HL-60/S4 treated with retinoic acid at 250 ng/mL for 4 days and 3 days (cell line): Measurements from ENCODE around the gene ELFN2.
"Not testable (repeated sequence)": the region's sequence is repeated elsewhere in the genome, so short reads cannot be mapped to it uniquely, and the experiment has no call there.

ENCODE experiments used
- in situ Hi-C: fragments of 300-500 bp; cut with MboI; formaldehyde crosslinking; loops from 2 replicates; pipeline ENCODE4 v1.7.0; 2022; ENCODE audit warnings: low sequenced_read_pairs

ELFN2 gene

DNA sequence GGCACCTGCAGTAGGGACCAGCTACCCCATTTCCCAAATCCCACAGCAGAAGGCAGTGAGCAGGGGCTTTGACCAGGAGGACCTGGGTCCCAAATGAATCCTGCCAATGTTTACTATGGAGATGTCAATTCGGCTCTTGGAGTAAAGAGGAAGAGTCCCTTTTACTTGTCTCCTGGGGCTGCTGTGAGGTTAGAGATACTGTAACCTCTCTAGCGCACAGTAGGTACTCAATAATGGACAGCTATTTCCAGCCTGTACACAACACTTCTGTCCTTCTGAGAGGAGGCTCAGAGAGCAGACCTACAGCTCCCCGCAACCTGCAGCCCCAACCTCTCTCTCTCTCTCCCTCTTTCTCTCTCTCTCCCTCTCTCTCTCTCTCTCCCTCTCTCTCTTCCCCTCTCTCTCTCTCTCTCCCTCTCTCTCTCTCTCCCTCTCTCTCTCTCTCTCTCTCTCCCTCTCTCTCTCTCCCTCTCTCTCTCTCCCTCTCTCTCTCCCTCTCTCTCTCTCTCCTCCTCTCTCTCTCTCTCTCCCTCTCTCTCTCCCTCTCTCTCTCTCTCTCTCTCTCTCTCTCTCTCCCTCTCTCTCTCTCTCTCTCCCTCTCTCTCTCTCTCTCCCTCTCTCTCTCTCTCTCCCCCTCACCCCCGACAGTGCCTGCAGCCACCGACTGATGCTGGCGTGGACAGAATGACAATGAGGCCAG is 98.6 kb downstream of the ELFN2 start:
- in situ Hi-C loops = not testable (repeated sequence)

DNA sequence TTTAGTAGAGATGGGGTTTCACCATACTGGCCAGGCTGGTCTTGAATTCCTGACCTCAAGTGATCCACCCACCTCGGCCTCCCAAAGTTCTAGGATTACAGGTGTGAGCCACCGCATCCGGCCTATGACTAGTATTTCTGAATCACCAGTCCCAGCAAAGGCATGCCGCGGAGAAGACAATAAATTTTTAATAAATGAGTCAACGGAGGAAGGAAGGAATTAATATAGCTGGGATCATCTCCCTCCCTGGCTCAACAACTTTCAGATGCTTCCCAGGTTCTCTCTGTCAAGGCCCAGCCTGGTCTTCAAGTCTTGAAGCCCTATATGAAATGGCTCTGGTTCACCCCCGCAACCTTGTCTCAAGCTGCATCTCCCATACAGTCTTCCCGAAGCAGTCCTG is 99.3 kb downstream of the ELFN2 start:
- in situ Hi-C loops = no loop called here

DNA sequence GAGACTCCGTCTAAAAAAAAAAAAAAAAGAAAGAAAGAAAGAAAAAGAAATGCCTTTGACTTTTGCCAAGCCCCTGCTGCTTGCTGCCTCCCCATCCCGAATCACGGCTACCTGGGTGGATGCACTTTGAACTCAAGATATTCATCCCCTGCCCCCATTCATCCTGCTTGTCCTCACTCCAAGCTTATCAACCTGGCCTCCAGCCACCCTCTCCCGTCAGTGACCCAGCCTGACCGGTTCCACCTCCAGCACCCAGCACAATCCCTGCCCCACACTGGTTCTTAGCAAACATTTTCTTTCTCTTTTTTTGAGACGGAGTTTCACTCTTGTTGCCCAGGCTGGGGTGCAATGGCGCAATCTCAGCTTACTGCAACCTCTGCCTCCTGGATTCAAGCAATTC is 100.6 kb downstream of the ELFN2 start:
- in situ Hi-C loops = no loop called here

DNA sequence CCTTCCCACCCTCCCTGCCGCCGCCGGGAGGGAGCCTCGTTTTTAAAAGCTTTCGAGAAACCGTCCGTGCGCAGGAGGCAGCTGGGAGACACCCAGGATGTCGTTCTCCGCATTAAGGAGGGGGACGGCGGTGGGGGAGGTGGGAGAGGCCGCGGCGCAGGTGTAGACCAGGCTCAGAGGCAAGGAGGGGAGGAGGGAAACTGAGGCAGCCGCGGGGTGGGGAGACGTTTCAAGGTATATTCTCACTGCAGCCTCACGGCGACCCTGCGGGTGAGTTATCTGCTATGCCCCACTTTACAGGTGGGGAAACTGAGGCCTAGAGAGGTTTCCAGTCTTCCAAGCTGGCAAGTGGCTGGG is 102.3 kb downstream of the ELFN2 start:
- in situ Hi-C loops = no loop called here

DNA sequence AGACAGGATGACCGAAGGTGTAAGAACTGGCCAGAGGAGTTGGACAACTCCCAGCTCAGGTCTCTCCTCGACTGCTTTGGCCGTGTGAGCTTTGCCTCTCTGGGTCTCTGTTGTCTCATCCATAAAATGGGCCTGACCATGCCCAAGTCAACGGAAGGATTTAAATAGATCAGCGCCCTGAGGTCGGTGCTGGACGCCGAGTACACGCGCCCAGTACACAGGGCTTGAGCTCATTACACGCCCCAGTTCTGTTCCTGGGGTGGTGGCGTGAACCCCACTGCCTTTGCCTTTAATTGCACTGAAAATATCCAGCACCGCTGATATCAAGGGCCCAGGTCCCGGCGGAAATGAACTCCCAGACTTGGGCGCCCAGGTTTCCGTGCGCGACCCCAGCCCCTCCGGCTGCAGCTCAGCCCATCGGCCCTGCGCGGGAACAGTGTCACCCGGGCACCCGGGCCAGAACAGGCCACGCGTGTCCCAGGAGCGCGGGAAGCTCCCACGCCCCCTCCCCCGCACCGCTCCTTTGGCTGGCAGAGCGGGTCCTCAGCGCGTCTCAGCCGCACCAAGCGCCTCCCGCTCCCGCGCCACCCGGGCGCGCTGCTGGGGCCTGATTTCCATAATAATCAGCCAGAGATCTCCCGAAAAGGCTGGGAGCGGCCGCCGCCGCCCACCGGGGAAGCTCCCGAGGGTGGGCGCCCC is 102.8 kb downstream of the ELFN2 start:
- in situ Hi-C loops = loop anchor here (5.0 kb wide), 1 partner anchor 133 kb away; no protein-coding TSS in a partner anchor

DNA sequence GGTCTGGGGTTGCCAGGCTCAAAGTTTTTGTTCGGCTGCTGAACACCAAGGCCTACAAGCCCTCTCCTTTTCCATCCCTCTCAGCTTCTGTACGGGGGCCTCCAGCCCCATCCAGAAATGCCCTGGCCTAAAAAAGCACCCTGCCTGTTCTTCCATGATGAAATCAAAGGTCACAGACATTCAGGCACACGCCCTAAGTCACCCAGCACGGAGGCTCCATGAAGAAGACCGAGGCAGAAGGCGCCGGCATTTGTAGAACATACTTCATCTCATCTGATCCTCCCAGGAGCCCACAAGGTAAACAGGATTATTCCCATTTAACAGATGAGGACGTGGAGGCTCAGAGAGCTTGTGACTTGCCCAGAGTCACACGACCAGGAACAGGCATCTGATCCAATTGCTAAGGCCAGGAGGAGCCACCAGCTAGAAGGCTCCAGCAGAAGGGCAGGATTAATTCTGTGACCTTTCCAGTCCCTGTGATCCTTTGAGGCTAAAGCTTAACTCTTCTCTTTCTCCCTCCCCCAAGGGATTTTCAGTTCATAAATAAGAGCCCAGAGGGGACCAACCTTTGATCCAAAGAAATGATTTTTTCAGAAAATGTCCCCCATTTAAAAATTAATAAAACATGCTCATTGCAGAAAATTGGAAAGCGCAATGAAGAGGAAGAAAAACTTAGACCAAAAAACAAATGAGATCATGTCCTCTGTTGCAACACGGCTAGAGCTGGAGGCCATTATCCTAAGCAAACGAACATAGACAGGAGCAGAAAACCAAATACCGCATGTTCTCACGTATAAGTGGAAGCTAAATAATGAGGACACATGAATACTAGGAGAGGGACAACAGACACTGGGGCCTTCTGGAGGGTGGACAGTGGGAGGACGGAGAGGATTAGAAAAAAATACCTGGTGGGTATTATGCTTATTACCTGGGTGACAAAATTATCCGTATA is 106.3 kb downstream of the ELFN2 start:
- in situ Hi-C loops = loop anchor here (5.0 kb wide), 1 partner anchor 136 kb away; no protein-coding TSS in a partner anchor

DNA sequence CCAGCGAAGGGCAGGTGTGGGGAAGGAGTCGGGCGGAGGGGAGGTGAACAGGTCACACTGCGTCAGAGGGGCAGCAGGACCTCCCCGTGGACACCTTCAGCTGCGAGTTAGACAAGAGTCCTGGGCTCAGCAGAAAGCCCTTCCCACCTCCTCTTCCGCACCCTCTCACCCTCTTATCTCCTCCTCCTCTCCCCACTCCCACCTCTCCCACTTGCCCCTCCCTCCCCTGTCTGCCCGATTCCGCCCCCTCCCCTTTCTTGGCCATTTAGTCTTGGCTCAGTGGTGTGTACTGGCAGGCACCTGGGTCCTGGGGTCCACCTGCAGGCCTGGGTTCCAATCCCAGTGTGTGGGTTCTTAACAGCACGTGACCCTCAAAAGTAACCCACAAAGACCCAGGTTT is 107.8 kb downstream of the ELFN2 start:
- in situ Hi-C loops = loop anchor here (10.0 kb wide), 1 partner anchor 115 kb away; no protein-coding TSS in a partner anchor

DNA sequence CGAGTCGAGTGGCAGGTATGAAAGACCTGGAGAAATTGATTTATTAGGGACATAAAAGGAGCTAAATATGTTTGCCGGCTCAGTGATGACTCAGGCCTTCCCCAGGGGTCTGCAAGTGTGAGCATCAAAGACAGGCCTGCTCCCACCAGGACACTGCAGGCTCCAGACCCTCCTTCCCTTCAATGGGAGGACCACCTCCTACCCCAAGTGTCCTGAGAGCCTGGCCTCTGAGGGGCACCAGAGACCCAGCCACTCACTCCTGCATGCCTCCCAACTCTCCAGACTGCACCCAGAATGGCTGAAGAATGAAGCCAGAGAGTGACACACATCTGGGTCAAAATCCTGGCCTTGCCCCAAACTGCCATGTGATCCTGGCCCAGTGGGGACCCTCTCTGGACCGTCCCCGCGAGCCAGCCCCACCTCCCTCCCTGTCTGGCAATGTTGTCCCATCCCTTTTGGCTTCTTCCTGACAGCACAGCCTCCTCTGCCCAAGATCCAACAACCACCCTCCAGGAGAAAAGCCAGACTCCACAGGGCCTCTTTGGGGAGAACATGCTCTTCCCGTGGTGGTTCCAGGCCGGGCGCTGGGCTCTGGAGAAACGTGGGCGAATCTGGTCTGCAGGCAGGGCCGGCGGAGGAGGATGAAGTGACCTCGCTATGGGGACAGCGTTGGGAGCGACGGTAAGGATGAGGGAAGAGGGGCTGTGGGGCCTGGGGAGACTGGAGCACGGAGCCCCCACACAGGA is 108.7 kb downstream of the ELFN2 start:
- in situ Hi-C loops = loop anchor here (10.0 kb wide), 1 partner anchor 116 kb away; no protein-coding TSS in a partner anchor
